Neutrophil (primary cell): ENCODE data around the gene VPS29.

Source experiments
- H3K27ac ChIP-seq: fragments of 200-600 bp; sonication (generic); 2 replicates; pipeline ENCODE4 v1.5.1; 2016; ENCODE audit warnings: mild to moderate bottlenecking, moderate library complexity
- H3K27me3 ChIP-seq: fragments of 200-600 bp; sonication (generic); 2 replicates; pipeline ENCODE4 v1.6.0; 2016; ENCODE audit warnings: mild to moderate bottlenecking
- H3K36me3 ChIP-seq: fragments of 200-600 bp; sonication (generic); 2 replicates; pipeline ENCODE4 v1.5.1; 2017
- H3K4me1 ChIP-seq, 2 experiments: fragments of 200-600 bp in 1 of 2; sonication (generic) in 1 of 2; 1 replicate in 1 of 2; 2 replicates in 1 of 2; pipeline versions ENCODE4 v1.5.1 to v1.6.1; 2013 to 2016; ENCODE audit warnings: low read depth in 1 of 2, low read length in 1 of 2, mild to moderate bottlenecking in 1 of 2, moderate library complexity in 1 of 2; ENCODE audit not compliant: control insufficient read depth in 1 of 2, insufficient read depth in 1 of 2
- H3K4me3 ChIP-seq, 2 experiments: fragments of 200-600 bp in 1 of 2; sonication (generic) in 1 of 2; 1 replicate in 1 of 2; 2 replicates in 1 of 2; pipeline ENCODE4 v1.5.1; 2013 to 2016; ENCODE audit warnings: low read depth in 1 of 2, low read length in 1 of 2, mild to moderate bottlenecking in 1 of 2, moderate library complexity in 1 of 2
- H3K9me3 ChIP-seq: fragments of 200-600 bp; sonication (generic); 2 replicates; pipeline ENCODE4 v1.5.1; 2016
- TF ChIP-seq, protein P1 (sequence below): fragments of 200-600 bp; sonication (generic); IDR thresholded peaks from 2 replicates; pipeline ENCODE4 v1.5.1; 2016; ENCODE audit warnings: antibody characterized with exemption

The VPS29 gene

DNA sequence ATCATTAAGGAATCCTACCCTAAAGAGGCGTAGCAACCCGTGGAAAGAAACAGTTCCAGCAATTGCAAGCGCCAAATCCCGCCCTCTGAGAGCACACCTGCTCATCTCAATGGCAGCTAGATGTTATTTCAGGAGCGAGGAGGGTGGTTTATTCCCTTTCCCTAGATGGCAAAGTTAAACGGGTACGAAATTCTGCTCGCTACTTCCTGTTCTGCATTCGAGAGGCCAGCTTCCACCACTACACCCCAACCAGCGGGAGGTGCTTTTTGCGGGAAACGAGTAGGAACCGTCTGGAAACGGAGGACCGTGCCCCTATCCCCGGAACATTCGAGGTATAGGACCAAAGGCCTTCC, 536 bp downstream of the VPS29 start:
- Histone ChIP-seq H3K27ac (peak overlapping the region; percentile 92), H3K9me3 (no peaks in the 10 kb centered on the region), H3K4me1 (peaks cover 45 to 46% of the 10 kb centered on the region in 2 experiments), H3K36me3 (no peaks in the 10 kb centered on the region), H3K27me3 (no peaks in the 10 kb centered on the region), H3K4me3 (peak overlapping the region; percentile 80 to 96)
- TF ChIP-seq, protein P1, sequence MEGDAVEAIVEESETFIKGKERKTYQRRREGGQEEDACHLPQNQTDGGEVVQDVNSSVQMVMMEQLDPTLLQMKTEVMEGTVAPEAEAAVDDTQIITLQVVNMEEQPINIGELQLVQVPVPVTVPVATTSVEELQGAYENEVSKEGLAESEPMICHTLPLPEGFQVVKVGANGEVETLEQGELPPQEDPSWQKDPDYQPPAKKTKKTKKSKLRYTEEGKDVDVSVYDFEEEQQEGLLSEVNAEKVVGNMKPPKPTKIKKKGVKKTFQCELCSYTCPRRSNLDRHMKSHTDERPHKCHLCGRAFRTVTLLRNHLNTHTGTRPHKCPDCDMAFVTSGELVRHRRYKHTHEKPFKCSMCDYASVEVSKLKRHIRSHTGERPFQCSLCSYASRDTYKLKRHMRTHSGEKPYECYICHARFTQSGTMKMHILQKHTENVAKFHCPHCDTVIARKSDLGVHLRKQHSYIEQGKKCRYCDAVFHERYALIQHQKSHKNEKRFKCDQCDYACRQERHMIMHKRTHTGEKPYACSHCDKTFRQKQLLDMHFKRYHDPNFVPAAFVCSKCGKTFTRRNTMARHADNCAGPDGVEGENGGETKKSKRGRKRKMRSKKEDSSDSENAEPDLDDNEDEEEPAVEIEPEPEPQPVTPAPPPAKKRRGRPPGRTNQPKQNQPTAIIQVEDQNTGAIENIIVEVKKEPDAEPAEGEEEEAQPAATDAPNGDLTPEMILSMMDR, result no peak

DNA sequence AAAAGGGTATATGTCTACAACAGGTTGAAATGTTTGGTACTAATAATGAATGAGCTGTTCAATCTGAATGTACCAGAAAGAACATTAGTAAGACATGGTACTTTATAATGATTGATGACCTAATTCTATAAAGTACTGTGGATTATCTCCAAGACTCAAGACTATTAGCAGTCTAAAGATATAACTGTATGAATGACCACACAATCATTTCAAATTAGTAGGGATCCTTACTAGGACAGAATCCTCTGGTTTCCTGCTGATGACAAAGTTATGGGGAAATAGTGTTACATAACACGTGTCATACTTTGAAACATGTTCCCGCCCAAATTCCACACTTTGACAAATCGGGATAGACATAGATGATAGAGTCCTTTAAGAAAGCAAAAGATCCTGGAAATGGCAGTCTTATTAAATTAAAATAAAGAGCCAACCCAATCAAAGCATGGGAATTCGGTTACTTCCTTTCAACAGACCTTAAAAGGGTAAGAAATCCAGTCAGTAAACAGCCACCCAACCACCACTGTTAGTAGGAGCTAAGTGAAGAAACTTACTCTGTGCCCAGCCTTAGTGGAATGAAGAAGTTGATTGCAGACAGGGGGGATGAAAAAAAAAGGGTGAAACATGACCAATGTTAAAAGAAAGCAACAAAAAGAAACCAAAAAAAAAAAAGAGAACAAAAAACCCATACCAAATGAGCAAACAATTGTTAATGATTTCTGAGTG, 2.8 kb downstream of the VPS29 start:
- Histone ChIP-seq H3K27me3 (no peaks in the 10 kb centered on the region), H3K36me3 (peaks cover 19% of the 10 kb centered on the region), H3K9me3 (no peaks in the 10 kb centered on the region), H3K4me3 (no peak overlapping the region), H3K4me1 (peaks cover 45 to 46% of the 10 kb centered on the region in 2 experiments), H3K27ac (peak overlapping the region; percentile 92)
- TF ChIP-seq, protein P1, result no peak

DNA sequence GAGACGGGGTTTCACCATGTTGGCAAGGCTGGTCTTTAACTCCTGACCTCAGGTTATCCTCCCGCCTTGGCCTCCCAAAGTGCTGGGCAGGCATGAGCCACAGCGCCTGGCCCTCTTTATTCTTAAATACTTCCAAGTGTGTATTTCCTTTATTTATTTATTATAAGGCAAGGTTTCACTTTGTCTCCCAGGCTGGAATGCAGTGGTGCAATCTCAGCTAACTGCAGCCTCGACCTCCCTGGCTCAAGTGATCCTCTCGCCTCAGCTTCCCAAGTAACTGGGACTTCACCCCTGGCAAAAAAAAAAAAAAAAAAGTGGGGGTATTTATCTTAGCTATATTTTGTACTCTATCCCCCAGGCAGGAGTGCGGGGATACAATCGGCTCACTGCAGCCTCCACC, 26.5 kb downstream of the VPS29 start:
- Histone ChIP-seq H3K9me3 (no peaks in the 10 kb centered on the region), H3K27me3 (no peaks in the 10 kb centered on the region)

DNA sequence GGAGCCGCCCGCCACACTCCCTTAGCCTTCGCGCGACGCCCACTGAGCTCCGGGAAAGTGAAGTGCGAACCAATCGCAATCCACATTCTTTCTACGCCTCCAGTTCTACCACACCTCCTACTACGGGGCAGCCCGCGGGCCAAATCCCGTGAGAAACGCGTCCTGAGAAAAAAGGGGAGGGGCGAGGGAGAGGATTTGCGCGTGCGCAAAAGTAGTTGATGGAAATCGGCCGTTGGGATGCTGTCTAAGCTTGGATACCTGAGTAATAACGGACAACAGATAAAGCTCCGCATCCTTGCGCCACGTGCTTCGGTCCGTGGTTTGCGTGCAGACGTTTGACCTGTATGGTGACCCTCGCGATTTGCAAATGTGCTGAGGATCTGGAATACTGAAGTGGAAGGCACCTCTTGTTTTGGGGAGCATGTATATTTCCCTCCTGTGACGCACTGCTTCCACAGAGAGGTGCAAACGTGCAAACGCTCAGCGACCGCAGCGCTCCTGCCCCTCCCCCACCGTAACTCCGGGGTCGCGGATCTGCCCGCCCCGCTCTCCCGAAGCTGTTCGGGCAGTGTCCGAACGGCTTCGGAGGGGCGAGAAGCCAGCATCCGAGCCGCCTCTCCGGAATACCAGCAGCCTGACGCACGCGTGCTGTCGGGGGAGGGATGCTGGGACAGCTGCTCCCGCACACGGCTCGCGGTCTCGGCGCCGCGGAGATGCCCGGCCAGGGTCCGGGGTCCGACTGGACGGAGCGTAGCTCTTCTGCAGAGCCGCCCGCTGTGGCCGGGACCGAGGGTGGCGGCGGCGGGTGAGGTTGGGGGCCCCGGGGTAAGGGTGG, 33.5 kb downstream of the VPS29 start, which contains the start of the genes FAM216A and GPN3:
TSS of gene FAM216A (plus strand) at position 632 of the 835 bp plus-strand sequence. CDS start at position 663, 31 bp downstream.
TSS of gene GPN3 (minus strand) at position 44 of the 835 bp plus-strand sequence. CDS start 54 bp downstream, outside the sequence.
- Histone ChIP-seq H3K27ac (peak within 1 kb of the TSS; percentile 88), H3K36me3 (peaks cover 10% of the 10 kb centered on the region), H3K9me3 (no peaks in the 10 kb centered on the region), H3K4me3 (peak within 1 kb of the TSS; percentile 87 to 97), H3K4me1 (peaks cover 25 to 37% of the 10 kb centered on the region in 2 experiments), H3K27me3 (no peaks in the 10 kb centered on the region)
- TF ChIP-seq, protein P1, result peak; percentile 50

More for the DNA sequence above, 26.5 kb downstream of the VPS29 start:
- Histone ChIP-seq H3K4me1 (no peaks in the 10 kb centered on the region), H3K4me3 (no peak overlapping the region), H3K36me3 (peaks cover 2% of the 10 kb centered on the region), H3K27ac (no peak overlapping the region)
- TF ChIP-seq, protein P1, result no peak

DNA sequence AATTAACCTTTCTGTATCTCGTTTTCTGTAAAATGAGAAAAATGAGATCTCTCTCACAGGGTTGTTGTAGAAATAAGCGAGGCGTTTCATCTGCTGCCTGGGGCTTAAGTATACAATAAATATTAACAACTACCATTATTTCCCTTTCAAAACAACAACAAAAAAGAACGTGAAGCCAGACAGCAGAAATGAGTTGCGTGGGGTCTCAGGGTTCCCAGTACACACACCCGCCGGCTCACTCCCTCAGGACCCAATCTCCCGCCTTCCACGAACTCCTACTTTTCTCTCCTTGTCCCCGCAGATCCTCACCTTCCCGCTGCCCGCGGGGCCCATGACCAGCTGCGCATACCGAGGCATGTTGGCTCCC, 34.1 kb downstream of the VPS29 start:
- H3K4me3 ChIP-seq, result peak overlapping the region; percentile 87 to 97
- H3K9me3 ChIP-seq, result no peaks in the 10 kb centered on the region
- H3K27ac ChIP-seq, result peak overlapping the region; percentile 88
- TF ChIP-seq, protein P1, result no peak
- H3K36me3 ChIP-seq, result peaks cover 10% of the 10 kb centered on the region
- H3K4me1 ChIP-seq, result peaks cover 25 to 37% of the 10 kb centered on the region in 2 experiments
- H3K27me3 ChIP-seq, result no peaks in the 10 kb centered on the region
